Hematopoietic multipotent progenitor cell treated with erythropoietin and hydrocortisone succinate and interleukin-3 and kit ligand, for 17 days (in vitro differentiated cells): ENCODE measurements around the gene ELFN1.

ENCODE experiments used
- DNase-seq: peaks from one replicate; pipeline ENCODE4 v3.0.0-alpha.2; 2015; ENCODE audit warnings: low spot score

Gene ELFN1

DNA sequence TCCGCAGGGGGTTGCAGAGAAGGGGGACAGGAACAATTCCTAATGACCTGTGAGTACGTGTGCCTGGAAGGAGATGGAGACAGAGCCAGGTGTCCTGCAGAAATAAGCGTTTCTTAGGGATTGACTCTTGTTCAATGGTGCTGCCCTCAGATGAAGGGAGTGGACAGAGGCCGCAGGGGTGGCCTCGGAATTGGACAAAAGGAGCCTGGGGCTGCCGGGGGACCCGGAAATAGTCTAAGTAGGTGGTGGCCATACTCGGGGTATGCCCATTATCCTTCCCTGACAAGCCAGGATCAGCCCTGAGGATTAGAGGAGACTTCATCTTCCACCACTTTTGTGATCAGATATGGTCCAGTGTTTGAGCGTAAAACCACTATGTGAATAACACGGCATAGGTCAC, 39.2 kb downstream of the ELFN1 start:
- DNase-seq: no peak

DNA sequence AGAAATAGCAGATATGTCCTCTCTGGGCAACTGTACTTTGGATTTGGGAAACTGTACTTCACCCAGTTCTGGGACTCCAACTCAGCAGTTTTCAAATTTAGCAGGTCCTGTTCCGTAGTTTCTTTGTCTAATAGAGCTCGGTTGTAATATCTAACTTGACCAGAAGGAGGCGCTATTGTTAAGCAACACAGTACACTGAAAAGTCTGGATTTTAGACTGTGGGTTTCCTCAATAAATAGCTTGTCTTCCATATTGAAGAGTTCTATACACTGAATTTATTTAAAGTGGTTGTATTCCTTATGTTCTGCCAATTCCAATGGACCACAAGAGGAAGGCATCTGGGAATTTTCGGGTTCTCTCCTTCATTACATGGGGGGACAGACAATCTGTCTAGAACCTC, 39.8 kb downstream of the ELFN1 start:
- DNase-seq: peak; percentile 5

GRCh38 chr7:1710936-1711335, 40.9 kb downstream of the ELFN1 start:
- no peak for DNase-seq

- DNase-seq: no peak
These were observed 42.9 kb downstream of the ELFN1 start for GRCh38 chr7:1712907-1713501.

- DNase-seq: no peak
These were observed 43.7 kb downstream of the ELFN1 start for GRCh38 chr7:1713502-1714484.

- DNase-seq: no peak
These were observed 44.7 kb downstream of the ELFN1 start for GRCh38 chr7:1714583-1715330.

DNA sequence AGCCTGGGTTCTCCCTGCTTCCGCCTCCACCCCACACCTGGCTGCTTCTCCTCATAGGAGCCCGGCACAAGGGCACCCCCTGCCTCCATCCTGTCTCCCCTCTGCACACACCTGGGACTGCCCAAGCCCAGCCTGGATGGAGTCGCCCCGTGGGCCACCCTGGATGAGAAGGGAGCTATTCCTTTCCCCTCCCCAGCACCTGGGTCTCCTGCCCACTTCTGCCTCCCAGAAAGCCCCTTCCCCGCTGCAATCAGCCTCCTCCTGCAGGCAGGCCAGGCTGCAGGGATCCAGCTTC, 45.2 kb downstream of the ELFN1 start:
- no peak for DNase-seq

GRCh38 chr7:1715671-1716074, 45.6 kb downstream of the ELFN1 start:
- no peak for DNase-seq

- no peak for DNase-seq
These were observed 46.4 kb downstream of the ELFN1 start for GRCh38 chr7:1716263-1717094.

GRCh38 chr7:1717095-1717483, 47.0 kb downstream of the ELFN1 start:
- DNase-seq: no peak

- DNase-seq: no peak
These were observed 48.0 kb downstream of the ELFN1 start for GRCh38 chr7:1717903-1718676.

DNA sequence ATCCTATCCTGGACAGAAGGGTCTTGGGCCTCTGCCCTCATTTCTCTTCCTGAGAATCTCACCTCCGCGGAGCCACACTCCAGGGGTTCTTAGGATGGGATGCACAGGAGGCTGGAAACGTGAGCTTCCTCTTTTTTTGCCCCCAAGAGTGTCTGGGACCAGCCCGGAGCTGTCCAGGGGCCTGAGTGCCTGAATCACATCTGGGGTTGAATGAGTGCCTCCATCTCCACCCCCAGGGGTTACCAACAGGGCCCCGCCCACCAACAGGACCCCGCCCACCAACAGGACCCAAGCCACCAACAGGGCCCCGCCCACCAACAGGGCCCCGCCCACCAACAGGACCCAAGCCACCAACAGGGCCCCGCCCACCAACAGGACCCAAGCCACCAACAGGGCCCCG, 48.8 kb downstream of the ELFN1 start:
- DNase-seq: peak; percentile 12

DNA sequence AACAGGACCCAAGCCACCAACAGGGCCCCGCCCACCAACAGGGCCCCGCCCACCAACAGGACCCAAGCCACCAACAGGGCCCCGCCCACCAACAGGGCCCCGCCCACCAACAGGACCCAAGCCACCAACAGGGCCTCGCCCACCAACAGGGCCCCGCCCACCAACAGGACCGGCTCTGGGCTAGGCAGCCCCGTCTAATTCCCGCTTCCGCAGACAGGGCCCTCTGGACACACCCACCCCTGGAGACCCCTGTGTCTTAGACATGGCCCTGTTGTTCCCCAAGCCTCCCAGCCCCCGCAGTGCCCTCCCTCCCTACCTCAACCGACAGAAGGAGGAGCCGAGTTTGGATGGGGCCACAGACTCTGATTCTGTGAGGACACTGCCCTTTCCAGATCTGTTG, 49.2 kb downstream of the ELFN1 start:
- peak; percentile 14 for DNase-seq

DNA sequence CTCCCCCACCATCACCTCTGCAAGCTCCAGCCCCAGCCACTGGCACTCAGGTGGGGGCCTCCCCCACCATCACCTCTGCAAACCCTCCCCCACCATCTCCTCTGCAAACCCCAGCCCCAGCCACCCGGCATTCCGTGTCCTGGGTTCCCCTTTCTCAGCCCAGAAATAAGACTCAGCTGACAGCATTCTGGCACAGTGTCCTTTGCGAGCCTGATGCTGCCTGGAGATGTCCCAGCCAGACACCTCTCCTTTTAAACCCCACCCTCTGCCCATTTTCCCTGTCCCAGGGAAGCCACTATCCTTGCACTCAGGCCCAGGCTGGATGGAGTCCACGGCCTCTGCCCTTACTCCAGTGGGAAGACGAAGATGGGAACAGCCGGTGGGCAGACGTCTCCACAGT, 49.8 kb downstream of the ELFN1 start:
- no peak for DNase-seq

DNA sequence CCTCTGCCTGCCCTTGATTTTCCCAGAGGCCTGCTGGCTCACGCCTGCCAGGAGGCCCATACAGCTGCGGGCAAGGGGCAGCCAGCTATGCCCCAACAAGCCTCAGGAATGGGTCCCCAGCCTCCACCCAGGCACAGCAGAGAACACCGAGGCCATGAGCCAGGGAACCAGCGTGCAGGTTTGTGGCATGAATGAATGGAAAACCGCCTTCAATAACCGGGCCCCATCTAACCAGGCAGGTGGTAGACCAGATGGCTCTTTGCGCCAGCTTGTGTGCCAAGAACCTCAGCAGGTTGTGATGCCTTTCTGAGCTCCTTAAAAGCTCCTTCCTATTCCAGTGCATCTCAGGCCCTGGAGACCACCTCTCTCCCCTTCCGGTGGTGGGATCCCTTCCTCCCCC, 50.2 kb downstream of the ELFN1 start:
- DNase-seq: no peak

GRCh38 chr7:1721047-1721690, 51.1 kb downstream of the ELFN1 start:
- no peak for DNase-seq

GRCh38 chr7:1723254-1723653, 53.2 kb downstream of the ELFN1 start:
- no peak for DNase-seq

- no peak for DNase-seq
These were observed 54.2 kb downstream of the ELFN1 start for GRCh38 chr7:1724118-1724910.

GRCh38 chr7:1725199-1725690, 55.2 kb downstream of the ELFN1 start:
- DNase-seq: no peak
